Smooth muscle cell of the brain vasculature (primary cell): ENCODE data around the gene TRIM27.
A peak's percentile ranks its signal among the peaks of the same experiment; 100 is the strongest.
"Not testable (repeated sequence)": the region's sequence is repeated elsewhere in the genome, so short reads cannot be mapped to it uniquely, and the experiment has no call there.

Experiments used
- DNase-seq: peaks from one replicate; pipeline ENCODE4 v3.0.0-alpha.2; 2012; ENCODE audit warnings: low read depth, low spot score

The TRIM27 gene

GRCh38 chr6:28896505-28897368 is 27.0 kb downstream of the TRIM27 start:
- DNase-seq, result peak; percentile 12

GRCh38 chr6:28895131-28895812 is 28.5 kb downstream of the TRIM27 start:
- peak; percentile 93 for DNase-seq

GRCh38 chr6:28893172-28893799 is 30.5 kb downstream of the TRIM27 start:
- DNase-seq, result no peak

- no peak for DNase-seq
Measured at GRCh38 chr6:28892525-28892924, 31.3 kb downstream of the TRIM27 start.

- DNase-seq, result no peak
Measured at GRCh38 chr6:28887796-28888496, 35.8 kb downstream of the TRIM27 start.

GRCh38 chr6:28886079-28886439 is 37.7 kb downstream of the TRIM27 start:
- DNase-seq, result no peak

GRCh38 chr6:28884423-28885131 is 39.2 kb downstream of the TRIM27 start:
- DNase-seq, result no peak

GRCh38 chr6:28880894-28881780 is 42.6 kb downstream of the TRIM27 start:
- DNase-seq, result peak; percentile 62

GRCh38 chr6:28880519-28880893 is 43.3 kb downstream of the TRIM27 start:
- no peak for DNase-seq

GRCh38 chr6:28876710-28877109 is 47.1 kb downstream of the TRIM27 start:
- DNase-seq, result no peak

GRCh38 chr6:28875191-28875747 is 48.5 kb downstream of the TRIM27 start:
- DNase-seq, result no peak

GRCh38 chr6:28872157-28872817 is 51.5 kb downstream of the TRIM27 start:
- not testable (repeated sequence) for DNase-seq

- no peak for DNase-seq
Measured at GRCh38 chr6:28871335-28872156, 52.2 kb downstream of the TRIM27 start.

GRCh38 chr6:28868873-28869272 is 54.9 kb downstream of the TRIM27 start:
- DNase-seq, result no peak

GRCh38 chr6:28867086-28867409 is 56.7 kb downstream of the TRIM27 start:
- DNase-seq, result no peak

- DNase-seq, result not testable (repeated sequence)
Measured at GRCh38 chr6:28866205-28867085, 57.3 kb downstream of the TRIM27 start.

- no peak for DNase-seq
Measured at GRCh38 chr6:28865401-28866204, 58.2 kb downstream of the TRIM27 start.
